GM19468 (cell line): ENCODE measurements around the gene ARVCF.

ENCODE experiments used
- ATAC-seq: cut with Tn5 transposase; IDR thresholded peaks from one replicate; pipeline ENCODE4 v1.9.1; 2021; ENCODE audit warnings: mild to moderate bottlenecking, moderate library complexity, moderate number of reproducible peaks; ENCODE audit not compliant: unreplicated experiment; ENCODE audit errors: extremely low read depth

ARVCF gene

GRCh38 chr22:20053407-20054033, 36.9 kb upstream of the ARVCF start:
- ATAC-seq: no peak

GRCh38 chr22:20052309-20053259, 36.0 kb upstream of the ARVCF start:
- ATAC-seq: no peak

GRCh38 chr22:20051927-20052308, 35.3 kb upstream of the ARVCF start:
- no peak for ATAC-seq

- ATAC-seq: no peak
Observed at GRCh38 chr22:20046730-20047129, 30.1 kb upstream of the ARVCF start.

- no peak for ATAC-seq
Observed at GRCh38 chr22:20044495-20045151, 28.0 kb upstream of the ARVCF start.

GRCh38 chr22:20043997-20044342, 27.3 kb upstream of the ARVCF start:
- ATAC-seq: no peak

GRCh38 chr22:20043057-20043996, 26.7 kb upstream of the ARVCF start:
- no peak for ATAC-seq

GRCh38 chr22:20040327-20041200, 23.9 kb upstream of the ARVCF start:
- ATAC-seq: no peak

- ATAC-seq: no peak
Observed at GRCh38 chr22:20039683-20040325, 23.2 kb upstream of the ARVCF start.

GRCh38 chr22:20038574-20038973, 22.0 kb upstream of the ARVCF start:
- ATAC-seq: no peak

GRCh38 chr22:20037419-20037818, 20.8 kb upstream of the ARVCF start:
- ATAC-seq: no peak

- no peak for ATAC-seq
Observed at GRCh38 chr22:20036535-20037392, 20.1 kb upstream of the ARVCF start.

GRCh38 chr22:20036084-20036482, 19.5 kb upstream of the ARVCF start:
- ATAC-seq: no peak

GRCh38 chr22:20035375-20036083, 18.9 kb upstream of the ARVCF start:
- no peak for ATAC-seq

- ATAC-seq: no peak
Observed at GRCh38 chr22:20034143-20034542, 17.5 kb upstream of the ARVCF start.

- ATAC-seq: no peak
Observed at GRCh38 chr22:20033045-20033706, 16.6 kb upstream of the ARVCF start.
